SU-DHL-6 (cell line): ENCODE data around the gene FCHSD2.
"Not testable (repeated sequence)": the region's sequence is repeated elsewhere in the genome, so short reads cannot be mapped to it uniquely, and the experiment has no call there.

Experiments used
- H2AFZ ChIP-seq: fragments of 200-600 bp; sonication (generic); 2 replicates; pipeline ENCODE4 v1.6.1; 2014; ENCODE audit warnings: low read depth, mild to moderate bottlenecking, moderate library complexity, mixed read lengths, antibody characterized with exemption, low read length; ENCODE audit not compliant: severe bottlenecking
- H3F3A ChIP-seq: fragments of 200-600 bp; shearing (Covaris generic); 2 replicates; pipeline ENCODE4 v1.6.0; 2016; ENCODE audit warnings: antibody characterized with exemption, mild to moderate bottlenecking; ENCODE audit not compliant: insufficient read depth
- H3K27ac ChIP-seq: fragments of 200-600 bp; sonication (generic); 2 replicates; pipeline ENCODE4 v1.5.1; 2016; ENCODE audit warnings: low read depth, mild to moderate bottlenecking, low read length, moderate library complexity, mixed read lengths
- H3K27me3 ChIP-seq: fragments of 200-600 bp; sonication (generic), shearing (Covaris generic); 2 replicates; pipeline ENCODE4 v1.6.0; 2014; ENCODE audit warnings: mild to moderate bottlenecking, low read length
- H3K36me3 ChIP-seq: fragments of 200-600 bp; sonication (generic); 2 replicates; pipeline ENCODE4 v1.6.1; 2014; ENCODE audit warnings: mild to moderate bottlenecking, low read length, mixed read lengths
- H3K4me2 ChIP-seq: fragments of 300-600, 200-600 bp; shearing (Covaris generic), sonication (generic); 2 replicates; pipeline ENCODE4 v1.6.0; 2014; ENCODE audit warnings: low read length, low read depth, mild to moderate bottlenecking; ENCODE audit not compliant: poor library complexity, severe bottlenecking
- H3K4me3 ChIP-seq: fragments of 200-600 bp; sonication (generic); 2 replicates; pipeline ENCODE4 v1.5.1; 2014; ENCODE audit warnings: antibody characterized with exemption, low read length, mild to moderate bottlenecking, mixed read lengths; ENCODE audit not compliant: insufficient read depth, poor library complexity, severe bottlenecking
- H3K79me2 ChIP-seq: fragments of 200-600 bp; sonication (generic); 2 replicates; pipeline ENCODE4 v1.6.1; 2014; ENCODE audit warnings: mild to moderate bottlenecking, low read length, moderate library complexity; ENCODE audit not compliant: insufficient read depth
- H3K9ac ChIP-seq: fragments of 200-600 bp; sonication (generic); 2 replicates; pipeline ENCODE4 v1.7.0; 2014; ENCODE audit warnings: mild to moderate bottlenecking, low read length
- H3K9me2 ChIP-seq: fragments of 200-600 bp; sonication (generic); replicated peaks from 2 replicates; pipeline ENCODE4 v1.6.1; 2014; ENCODE audit warnings: low read length; ENCODE audit not compliant: insufficient read depth
- H3K9me3 ChIP-seq: fragments of 200-600 bp; sonication (generic); 2 replicates; pipeline ENCODE4 v1.6.1; 2014; ENCODE audit warnings: low read length, mixed read lengths; ENCODE audit not compliant: insufficient read depth
- H4K20me1 ChIP-seq: fragments of 200-600 bp; sonication (generic); 2 replicates; pipeline ENCODE4 v1.6.1; 2014; ENCODE audit warnings: low read depth, mild to moderate bottlenecking, antibody characterized with exemption, low read length, moderate library complexity, mixed read lengths
- CTCF ChIP-seq: fragments of 200-600 bp; sonication (generic); IDR thresholded peaks from one replicate; pipeline ENCODE4 v1.5.1; 2017; ENCODE audit warnings: antibody characterized with exemption, mild to moderate bottlenecking, low read length, moderate library complexity; ENCODE audit not compliant: insufficient read depth, poor library complexity, severe bottlenecking
- EZH2phosphoT487 ChIP-seq: fragments of 200-600 bp; sonication (generic), shearing (Covaris generic); conservative IDR thresholded peaks from 2 replicates; pipeline ENCODE4 v1.6.1; 2018; ENCODE audit warnings: mild to moderate bottlenecking, antibody characterized with exemption, low read length, moderate library complexity, mixed read lengths

FCHSD2 gene

GRCh38 chr11:73072935-73073481 is 69.1 kb downstream of the FCHSD2 start:
- H4K20me1 ChIP-seq = peaks cover 11% of the 10 kb centered on the region; the same call in 1 of the 2 replicates
- H3F3A ChIP-seq = peaks cover 33% of the 10 kb centered on the region
- no peaks in the 10 kb centered on the region for H3K27me3 ChIP-seq
- TF ChIP-seq EZH2phosphoT487 (no peak), CTCF (no peak)
- peak overlapping the region; percentile 66 for H3K4me2 ChIP-seq
- H3K9me3 ChIP-seq = no peaks in the 10 kb centered on the region
- H3K9me2 ChIP-seq = no peaks in the 10 kb centered on the region
- no peak overlapping the region for H2AFZ ChIP-seq
- peaks cover 11% of the 10 kb centered on the region for H3K36me3 ChIP-seq
- H3K79me2 ChIP-seq = peaks cover 99% of the 10 kb centered on the region
- H3K9ac ChIP-seq = peak overlapping the region; percentile 16
- no peak overlapping the region for H3K4me3 ChIP-seq
- H3K27ac ChIP-seq = peak overlapping the region; percentile 63

- TF ChIP-seq EZH2phosphoT487 (no peak), CTCF (no peak)
- peaks cover 99% of the 10 kb centered on the region for H3K79me2 ChIP-seq
- peaks cover 11% of the 10 kb centered on the region; the same call in 1 of the 2 replicates for H4K20me1 ChIP-seq
Observed at GRCh38 chr11:73070653-73071052, 71.5 kb downstream of the FCHSD2 start.

GRCh38 chr11:73061857-73062424 is 80.2 kb downstream of the FCHSD2 start:
- peaks cover 93% of the 10 kb centered on the region for H3K79me2 ChIP-seq
- not testable (repeated sequence) for H3K9ac ChIP-seq, H3K27ac ChIP-seq, H3K36me3 ChIP-seq, H3K4me3 ChIP-seq, H3F3A ChIP-seq, H4K20me1 ChIP-seq, H2AFZ ChIP-seq, H3K9me3 ChIP-seq, H3K9me2 ChIP-seq, H3K27me3 ChIP-seq, H3K4me2 ChIP-seq

More at GRCh38 chr11:73070653-73071052, 71.5 kb downstream of the FCHSD2 start:
- Histone ChIP-seq H3K9me3 (no peaks in the 10 kb centered on the region), H3K36me3 (no peaks in the 10 kb centered on the region; the same call in 1 of the 2 replicates), H3K4me2 (no peak overlapping the region), H3K9ac (no peak overlapping the region), H3K4me3 (no peak overlapping the region), H3K27me3 (no peaks in the 10 kb centered on the region), H3K9me2 (no peaks in the 10 kb centered on the region), H2AFZ (no peak overlapping the region), H3F3A (peaks cover 20% of the 10 kb centered on the region), H3K27ac (no peak overlapping the region)

- H3F3A ChIP-seq, H2AFZ ChIP-seq, H3K27ac ChIP-seq, H4K20me1 ChIP-seq, H3K9me3 ChIP-seq, H3K4me2 ChIP-seq, H3K36me3 ChIP-seq, H3K27me3 ChIP-seq, H3K9ac ChIP-seq, H3K9me2 ChIP-seq, H3K4me3 ChIP-seq: not testable (repeated sequence)
- peaks cover 91% of the 10 kb centered on the region for H3K79me2 ChIP-seq
Observed at GRCh38 chr11:73061434-73061833, 80.7 kb downstream of the FCHSD2 start.
